HUES64 (cell line): ENCODE results near the gene SMIM35.

Experiments used
- H3K27ac ChIP-seq: 2 replicates; pipeline ENCODE4 v1.7.0; 2013; ENCODE audit warnings: low read depth, low read length, inconsistent platforms
- H3K27me3 ChIP-seq: 2 replicates; pipeline ENCODE4 v1.6.1; 2013; ENCODE audit warnings: mild to moderate bottlenecking, low read length; ENCODE audit not compliant: insufficient read depth
- H3K36me3 ChIP-seq: 2 replicates; pipeline ENCODE4 v1.6.1; 2013; ENCODE audit warnings: mild to moderate bottlenecking, low read length; ENCODE audit not compliant: insufficient read depth
- H3K4me1 ChIP-seq: 2 replicates; pipeline ENCODE4 v1.6.1; 2013; ENCODE audit warnings: mild to moderate bottlenecking, low read length, moderate library complexity; ENCODE audit not compliant: insufficient read depth
- H3K4me3 ChIP-seq: 2 replicates; pipeline ENCODE4 v1.5.1; 2013; ENCODE audit warnings: mild to moderate bottlenecking, low read length, moderate library complexity
- H3K9ac ChIP-seq: 2 replicates; pipeline ENCODE4 v1.6.1; 2013; ENCODE audit warnings: mild to moderate bottlenecking, low read depth, low read length
- H3K9me3 ChIP-seq: 2 replicates; pipeline ENCODE4 v1.6.1; 2013; ENCODE audit warnings: low read depth, low read length; ENCODE audit not compliant: insufficient read depth
- WGBS: fragments of 150-250, 120-280 bp; methylation state at CpG from one replicate; pipeline ENCODE4 v1.1.7; 2013; ENCODE audit warnings: missing lambda C conversion rate; 5-methylcytosine and 5-hydroxymethylcytosine counted together

The SMIM35 gene

DNA sequence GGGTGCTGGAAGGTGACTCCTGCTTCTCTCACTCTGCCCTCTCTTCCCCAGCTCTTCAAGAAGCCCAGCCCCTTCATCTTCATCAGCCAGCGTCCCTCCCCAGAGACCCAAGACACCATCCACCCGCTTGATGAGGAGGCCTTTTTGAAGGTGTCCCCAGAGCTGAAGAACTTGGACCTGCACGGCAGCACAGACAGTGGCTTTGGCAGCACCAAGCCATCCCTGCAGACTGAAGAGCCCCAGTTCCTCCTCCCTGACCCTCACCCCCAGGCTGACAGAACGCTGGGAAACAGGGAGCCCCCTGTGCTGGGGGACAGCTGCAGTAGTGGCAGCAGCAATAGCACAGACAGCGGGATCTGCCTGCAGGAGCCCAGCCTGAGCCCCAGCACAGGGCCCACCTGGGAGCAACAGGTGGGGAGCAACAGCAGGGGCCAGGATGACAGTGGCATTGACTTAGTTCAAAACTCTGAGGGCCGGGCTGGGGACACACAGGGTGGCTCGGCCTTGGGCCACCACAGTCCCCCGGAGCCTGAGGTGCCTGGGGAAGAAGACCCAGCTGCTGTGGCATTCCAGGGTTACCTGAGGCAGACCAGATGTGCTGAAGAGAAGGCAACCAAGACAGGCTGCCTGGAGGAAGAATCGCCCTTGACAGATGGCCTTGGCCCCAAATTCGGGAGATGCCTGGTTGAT, 88.0 kb downstream of the SMIM35 start:
- no peaks in the 10 kb centered on the region for H3K27me3 ChIP-seq
- H3K9ac ChIP-seq, result no peak overlapping the region
- H3K9me3 ChIP-seq, result no peaks in the 10 kb centered on the region
- no peak overlapping the region for H3K4me3 ChIP-seq
- peaks cover 11% of the 10 kb centered on the region; the same call in 1 of the 2 replicates for H3K4me1 ChIP-seq
- 94% methylated on average over 10 of the region's 10 CpGs for WGBS
- no peaks in the 10 kb centered on the region for H3K36me3 ChIP-seq
- H3K27ac ChIP-seq, result no peak overlapping the region

GRCh38 chr11:117997823-117998579, 88.8 kb downstream of the SMIM35 start:
- H3K9ac ChIP-seq, result no peak overlapping the region
- H3K4me3 ChIP-seq, result no peak overlapping the region
- H3K9me3 ChIP-seq, result no peaks in the 10 kb centered on the region
- peaks cover 11% of the 10 kb centered on the region; the same call in 1 of the 2 replicates for H3K4me1 ChIP-seq
- no peaks in the 10 kb centered on the region for H3K27me3 ChIP-seq
- 96% methylated on average over 9 of the region's 9 CpGs for WGBS
- H3K27ac ChIP-seq, result no peak overlapping the region
- no peaks in the 10 kb centered on the region for H3K36me3 ChIP-seq

DNA sequence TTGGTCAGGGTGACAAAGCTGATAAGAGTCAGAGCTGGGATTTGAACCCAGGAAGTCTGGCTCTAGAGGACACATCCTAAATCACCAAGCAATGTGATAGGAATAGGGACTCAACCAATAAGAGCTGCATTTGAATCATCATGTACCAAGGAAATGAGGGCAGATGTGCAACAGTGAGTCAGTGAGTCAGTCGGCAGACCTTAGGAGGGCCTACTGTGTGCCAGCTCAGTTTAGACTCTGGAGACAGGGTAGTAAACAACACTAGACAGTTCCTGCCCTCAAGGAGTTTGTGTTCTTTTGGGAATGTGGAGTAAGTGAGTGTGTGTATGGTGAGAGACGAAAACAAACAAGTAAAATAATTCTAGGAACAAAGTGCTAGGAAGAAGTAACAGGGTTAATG, 89.4 kb downstream of the SMIM35 start:
- Histone ChIP-seq H3K4me1 (peaks cover 8% of the 10 kb centered on the region; the same call in 1 of the 2 replicates), H3K27ac (no peak overlapping the region), H3K9ac (no peak overlapping the region), H3K36me3 (no peaks in the 10 kb centered on the region), H3K9me3 (no peaks in the 10 kb centered on the region), H3K4me3 (no peak overlapping the region), H3K27me3 (no peaks in the 10 kb centered on the region)
- WGBS, result 97% methylated on average over 2 of the region's 2 CpGs

GRCh38 chr11:117996058-117996457, 90.7 kb downstream of the SMIM35 start:
- Histone ChIP-seq H3K4me1 (no peaks in the 10 kb centered on the region), H3K9me3 (no peaks in the 10 kb centered on the region), H3K27ac (no peak overlapping the region), H3K4me3 (no peak overlapping the region), H3K9ac (no peak overlapping the region), H3K27me3 (no peaks in the 10 kb centered on the region), H3K36me3 (no peaks in the 10 kb centered on the region)
- 93% methylated on average over 4 of the region's 4 CpGs for WGBS

- Histone ChIP-seq H3K27me3 (no peaks in the 10 kb centered on the region), H3K9ac (no peak overlapping the region), H3K4me3 (no peak overlapping the region), H3K4me1 (no peaks in the 10 kb centered on the region), H3K9me3 (no peaks in the 10 kb centered on the region), H3K27ac (no peak overlapping the region), H3K36me3 (no peaks in the 10 kb centered on the region)
- 96% methylated on average over 11 of the region's 11 CpGs for WGBS
These were observed 91.3 kb downstream of the SMIM35 start for GRCh38 chr11:117995472-117995871.

- Histone ChIP-seq H3K9me3 (no peaks in the 10 kb centered on the region), H3K27ac (no peak overlapping the region), H3K9ac (no peak overlapping the region), H3K27me3 (0 out of 2 replicates have a peak, but pooled peaks cover 2% of the 10 kb centered on the region), H3K36me3 (no peaks in the 10 kb centered on the region), H3K4me3 (no peak overlapping the region), H3K4me1 (no peaks in the 10 kb centered on the region)
- 68% methylated on average over 9 of the region's 9 CpGs for WGBS
These were observed 92.6 kb downstream of the SMIM35 start for GRCh38 chr11:117993988-117994745.

GRCh38 chr11:117992620-117993019, 94.1 kb downstream of the SMIM35 start:
- H3K36me3 ChIP-seq, result no peaks in the 10 kb centered on the region
- no peak overlapping the region for H3K9ac ChIP-seq
- no peaks in the 10 kb centered on the region for H3K9me3 ChIP-seq
- H3K4me3 ChIP-seq, result no peak overlapping the region
- H3K27ac ChIP-seq, result no peak overlapping the region
- WGBS, result 89% methylated on average over 1 of the region's 2 CpGs
- peaks cover 15% of the 10 kb centered on the region for H3K27me3 ChIP-seq
- H3K4me1 ChIP-seq, result no peaks in the 10 kb centered on the region

GRCh38 chr11:117992136-117992535, 94.6 kb downstream of the SMIM35 start:
- Histone ChIP-seq H3K27ac (no peak overlapping the region), H3K9ac (no peak overlapping the region), H3K27me3 (peaks cover 20% of the 10 kb centered on the region), H3K4me3 (no peak overlapping the region), H3K36me3 (no peaks in the 10 kb centered on the region), H3K4me1 (no peaks in the 10 kb centered on the region), H3K9me3 (no peaks in the 10 kb centered on the region)
- WGBS, result 85% methylated on average over 4 of the region's 4 CpGs

- Histone ChIP-seq H3K27ac (no peak overlapping the region), H3K27me3 (peaks cover 41% of the 10 kb centered on the region), H3K9ac (no peak overlapping the region), H3K36me3 (no peaks in the 10 kb centered on the region), H3K4me1 (peaks cover 5% of the 10 kb centered on the region; the same call in 1 of the 2 replicates), H3K4me3 (no peak overlapping the region), H3K9me3 (no peaks in the 10 kb centered on the region)
- WGBS, result 95% methylated on average over 13 of the region's 13 CpGs
These were observed 97.2 kb downstream of the SMIM35 start for GRCh38 chr11:117989351-117990102.

DNA sequence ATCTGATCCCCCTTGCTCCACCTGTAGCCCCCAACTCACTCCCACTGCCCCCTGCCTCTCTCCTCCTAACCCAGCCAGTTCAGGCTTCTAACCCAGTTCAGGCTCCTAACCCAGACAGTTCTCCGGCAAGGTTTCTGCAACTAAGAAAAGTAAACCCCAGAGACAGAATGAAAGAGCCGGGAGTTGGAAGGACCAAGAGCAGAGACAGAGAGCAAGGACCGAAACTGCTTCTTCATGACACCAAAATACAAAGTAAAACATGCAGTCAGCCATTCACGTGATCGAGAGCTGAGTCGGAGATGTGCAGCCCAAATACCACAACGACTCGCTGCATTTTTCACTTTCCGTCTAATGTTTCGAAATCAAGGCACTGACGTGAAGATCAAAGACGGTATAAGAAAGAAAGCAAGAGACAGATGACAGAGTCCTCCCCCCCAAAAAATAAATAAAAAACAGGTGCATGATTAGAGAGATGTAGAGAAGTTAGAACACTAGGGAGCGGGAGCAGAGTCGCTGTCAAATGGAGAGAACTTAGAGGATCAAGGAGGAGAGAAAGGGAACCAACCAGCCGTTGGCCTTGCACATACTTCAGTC, 99.7 kb downstream of the SMIM35 start:
- Histone ChIP-seq H3K27me3 (peaks cover 46% of the 10 kb centered on the region), H3K36me3 (no peaks in the 10 kb centered on the region), H3K27ac (no peak overlapping the region), H3K4me1 (peaks cover 5% of the 10 kb centered on the region; the same call in 1 of the 2 replicates), H3K9ac (no peak overlapping the region), H3K9me3 (no peaks in the 10 kb centered on the region), H3K4me3 (no peak overlapping the region; the same call in 1 of the 2 replicates)
- 89% methylated on average over 15 of the region's 15 CpGs for WGBS
